Neural cell (in vitro differentiated cells): ENCODE results near the gene FRMD4A. TPM values are rescaled to one million over a fixed set of nuclear protein-coding genes. Genes with fewer than 3 reads are reported as not detected.

ENCODE experiments used
- H2AFZ ChIP-seq: fragments of 200-600, 300-800 bp; sonication (generic), shearing (Covaris generic); 2 replicates; pipeline ENCODE4 v1.6.0; 2014; ENCODE audit warnings: low read depth, mild to moderate bottlenecking, antibody characterized with exemption, low read length, moderate library complexity
- H3F3A ChIP-seq: fragments of 200-600 bp; shearing (Covaris generic); 2 replicates; pipeline ENCODE4 v1.6.1; 2016; ENCODE audit warnings: mild to moderate bottlenecking, moderate library complexity, mixed read lengths, antibody characterized with exemption, low read length; ENCODE audit not compliant: insufficient read depth, poor library complexity, severe bottlenecking
- H3K27ac ChIP-seq: fragments of 200-600, 300-800 bp; sonication (generic), shearing (Covaris generic); 2 replicates; pipeline ENCODE4 v1.5.1; 2014; ENCODE audit warnings: mild to moderate bottlenecking, low read length, moderate library complexity
- H3K27me3 ChIP-seq: fragments of 300-800, 200-600 bp; sonication (generic), shearing (Covaris generic); 2 replicates; pipeline ENCODE4 v1.6.0; 2014; ENCODE audit warnings: mild to moderate bottlenecking, low read depth, low read length, moderate library complexity; ENCODE audit not compliant: insufficient read depth
- H3K36me3 ChIP-seq: fragments of 300-800, 200-600 bp; sonication (generic), shearing (Covaris generic); 2 replicates; pipeline ENCODE4 v1.5.1; 2014; ENCODE audit warnings: mild to moderate bottlenecking, antibody characterized with exemption, low read length, moderate library complexity; ENCODE audit not compliant: insufficient read depth
- H3K4me2 ChIP-seq: fragments of 300-800, 200-600 bp; sonication (generic), shearing (Covaris generic); 2 replicates; pipeline ENCODE4 v1.6.0; 2014; ENCODE audit warnings: mild to moderate bottlenecking, low read length
- H3K4me3 ChIP-seq: fragments of 300-800, 200-600 bp; sonication (generic), shearing (Covaris generic); 2 replicates; pipeline ENCODE4 v1.5.1; 2014; ENCODE audit warnings: mild to moderate bottlenecking, low read length, moderate library complexity
- H3K79me2 ChIP-seq: fragments of 200-600 bp; shearing (Covaris generic); replicated peaks from 2 replicates; pipeline ENCODE4 v1.6.0; 2014; ENCODE audit warnings: mild to moderate bottlenecking, low read length, moderate library complexity; ENCODE audit not compliant: insufficient read depth
- H3K9ac ChIP-seq: fragments of 300-800, 200-600 bp; sonication (generic), shearing (Covaris generic); 2 replicates; pipeline ENCODE4 v1.6.1; 2016; ENCODE audit warnings: mild to moderate bottlenecking, low read length, mixed read lengths
- H3K9me2 ChIP-seq: fragments of 200-600 bp; shearing (Covaris generic); 2 replicates; pipeline ENCODE4 v1.6.1; 2016; ENCODE audit warnings: mild to moderate bottlenecking, low read length, mixed read lengths; ENCODE audit not compliant: insufficient read depth
- H3K9me3 ChIP-seq: fragments of 200-600, 300-800 bp; sonication (generic), shearing (Covaris generic); 2 replicates; pipeline ENCODE4 v1.6.1; 2016; ENCODE audit warnings: mild to moderate bottlenecking, mixed run types, low read length, moderate library complexity, mixed read lengths
- H4K20me1 ChIP-seq: fragments of 200-600 bp; shearing (Covaris generic); 2 replicates; pipeline ENCODE4 v1.6.1; 2016; ENCODE audit warnings: mild to moderate bottlenecking, mixed run types; ENCODE audit not compliant: insufficient read depth
- CTCF ChIP-seq: fragments of 450-650 bp; IDR thresholded peaks from 2 replicates; pipeline ENCODE4 v1.5.1; 2014; ENCODE audit warnings: antibody characterized with exemption, mild to moderate bottlenecking, moderate library complexity; ENCODE audit not compliant: poor library complexity, severe bottlenecking
- EP300 ChIP-seq: fragments of 450-650 bp; conservative IDR thresholded peaks from 2 replicates; pipeline ENCODE4 v1.6.1; 2014; ENCODE audit warnings: antibody characterized with exemption, mild to moderate bottlenecking, moderate library complexity; ENCODE audit not compliant: poor library complexity, severe bottlenecking
- MXI1 ChIP-seq: fragments of 450-650 bp; conservative IDR thresholded peaks from 2 replicates; pipeline ENCODE4 v1.6.1; 2014; ENCODE audit warnings: antibody characterized with exemption, mild to moderate bottlenecking; ENCODE audit not compliant: poor library complexity, severe bottlenecking
- POLR2AphosphoS5 ChIP-seq: IDR thresholded peaks from 2 replicates; pipeline ENCODE4 v1.6.1; 2012
- RAD21 ChIP-seq: fragments of 450-650 bp; conservative IDR thresholded peaks from 2 replicates; pipeline ENCODE4 v1.6.1; 2014; ENCODE audit warnings: antibody characterized with exemption, mild to moderate bottlenecking, moderate library complexity
- REST ChIP-seq: IDR thresholded peaks from 2 replicates; pipeline ENCODE4 v1.6.1; 2012; ENCODE audit warnings: borderline replicate concordance
- SMC3 ChIP-seq: fragments of 450-650 bp; conservative IDR thresholded peaks from 2 replicates; pipeline ENCODE4 v1.6.1; 2014; ENCODE audit warnings: antibody characterized with exemption, mild to moderate bottlenecking, moderate library complexity; ENCODE audit not compliant: poor library complexity
- TAF1 ChIP-seq: IDR thresholded peaks from 2 replicates; pipeline ENCODE4 v1.6.1; 2012; ENCODE audit warnings: low read depth
- polyA plus RNA-seq: library from polyadenylated mRNA; depleted of rRNA; stranded (reverse); fragments of >200 nt; gene quantifications from 2 replicates; pipeline ENCODE4 v1.2.3, GENCODE V29; 2014

The FRMD4A gene
- polyA plus RNA-seq, 1 donor from 2014 or later, result 36.5 TPM

DNA sequence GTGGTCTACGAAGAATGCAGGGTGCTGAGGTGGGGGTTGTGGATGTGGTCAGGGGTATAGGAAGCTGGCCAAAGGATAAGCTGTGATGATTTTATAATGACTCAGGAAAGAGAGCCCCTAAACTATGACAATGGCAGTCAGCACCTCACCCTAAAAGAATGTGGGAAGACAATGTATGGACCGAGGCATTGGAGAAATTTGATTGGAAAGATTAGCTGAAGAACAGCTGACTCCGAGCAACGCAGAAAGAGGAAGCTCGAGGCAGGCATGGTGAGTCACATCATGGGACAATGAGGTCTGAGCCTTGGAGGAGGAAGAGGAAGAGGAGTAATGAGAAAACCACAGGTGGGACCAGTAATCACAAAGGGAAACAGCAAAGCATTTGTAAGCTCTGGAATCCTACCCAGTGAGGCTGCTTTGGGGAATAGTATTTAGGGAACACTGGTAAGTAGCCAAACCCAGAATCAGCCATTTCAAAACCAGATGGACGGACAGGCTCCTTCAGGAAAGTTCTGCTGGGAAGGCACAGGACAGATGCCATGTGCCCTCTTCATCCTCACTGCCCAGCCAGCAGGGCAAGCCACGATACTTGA is 448.5 kb downstream of the FRMD4A start:
- no peaks in the 10 kb centered on the region for H3K36me3 ChIP-seq
- no peak overlapping the region for H3K4me2 ChIP-seq
- no peak overlapping the region for H3K27ac ChIP-seq
- H3F3A ChIP-seq, result no peaks in the 10 kb centered on the region
- no peaks in the 10 kb centered on the region for H3K9me3 ChIP-seq
- peaks cover 23% of the 10 kb centered on the region for H3K79me2 ChIP-seq
- no peak overlapping the region for H3K9ac ChIP-seq
- no peaks in the 10 kb centered on the region for H4K20me1 ChIP-seq
- H3K27me3 ChIP-seq, result no peaks in the 10 kb centered on the region
- TF ChIP-seq POLR2AphosphoS5 (no peak), TAF1 (no peak), REST (no peak), RAD21 (no peak), SMC3 (no peak), EP300 (no peak), MXI1 (no peak), CTCF (no peak)
- no peaks in the 10 kb centered on the region for H3K9me2 ChIP-seq
- no peak overlapping the region for H2AFZ ChIP-seq
- H3K4me3 ChIP-seq, result no peak overlapping the region

DNA sequence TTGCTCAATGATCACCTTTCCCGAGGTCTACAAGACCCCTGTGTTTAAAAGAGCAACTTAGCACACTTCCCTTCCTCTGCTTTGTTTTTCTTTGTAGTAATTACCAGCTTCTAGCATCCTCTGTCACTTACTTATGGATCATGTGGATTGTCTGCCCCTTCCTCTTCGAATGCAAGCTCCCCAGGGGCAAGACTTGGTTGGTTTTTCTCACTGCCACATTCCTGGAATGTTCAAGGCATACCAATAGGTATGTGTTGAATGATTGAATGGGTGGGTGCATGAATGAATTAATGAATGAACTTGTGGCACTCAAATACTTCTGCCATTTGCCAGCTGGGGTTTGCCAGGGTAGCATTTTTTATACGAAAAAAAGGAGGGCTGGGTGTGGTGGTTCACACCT is 450.0 kb downstream of the FRMD4A start:
- Histone ChIP-seq H3K27me3 (no peaks in the 10 kb centered on the region), H3K27ac (no peak overlapping the region), H3K9ac (no peak overlapping the region), H4K20me1 (no peaks in the 10 kb centered on the region), H3K9me3 (no peaks in the 10 kb centered on the region), H3K36me3 (no peaks in the 10 kb centered on the region), H2AFZ (no peak overlapping the region), H3K79me2 (peaks cover 14% of the 10 kb centered on the region), H3K4me3 (no peak overlapping the region), H3K9me2 (no peaks in the 10 kb centered on the region), H3F3A (no peaks in the 10 kb centered on the region), H3K4me2 (no peak overlapping the region)
- TF ChIP-seq RAD21 (no peak), EP300 (no peak), REST (no peak)
